HG03045 (cell line): ENCODE data around the gene FUT8.
"Not testable (repeated sequence)": the region's sequence is repeated elsewhere in the genome, so short reads cannot be mapped to it uniquely, and the experiment has no call there.

Experiments
- ATAC-seq: cut with Tn5 transposase; IDR thresholded peaks from one replicate; pipeline ENCODE4 v1.9.1; 2021; ENCODE audit warnings: mild to moderate bottlenecking, moderate library complexity; ENCODE audit not compliant: unreplicated experiment

FUT8 gene

GRCh38 chr14:65414961-65415589 lies 2.5 kb downstream of the FUT8 start:
- ATAC-seq: no peak

- no peak for ATAC-seq
Observed at GRCh38 chr14:65415613-65416012, 3.1 kb downstream of the FUT8 start.

GRCh38 chr14:65419593-65420252 lies 7.2 kb downstream of the FUT8 start:
- no peak for ATAC-seq

DNA sequence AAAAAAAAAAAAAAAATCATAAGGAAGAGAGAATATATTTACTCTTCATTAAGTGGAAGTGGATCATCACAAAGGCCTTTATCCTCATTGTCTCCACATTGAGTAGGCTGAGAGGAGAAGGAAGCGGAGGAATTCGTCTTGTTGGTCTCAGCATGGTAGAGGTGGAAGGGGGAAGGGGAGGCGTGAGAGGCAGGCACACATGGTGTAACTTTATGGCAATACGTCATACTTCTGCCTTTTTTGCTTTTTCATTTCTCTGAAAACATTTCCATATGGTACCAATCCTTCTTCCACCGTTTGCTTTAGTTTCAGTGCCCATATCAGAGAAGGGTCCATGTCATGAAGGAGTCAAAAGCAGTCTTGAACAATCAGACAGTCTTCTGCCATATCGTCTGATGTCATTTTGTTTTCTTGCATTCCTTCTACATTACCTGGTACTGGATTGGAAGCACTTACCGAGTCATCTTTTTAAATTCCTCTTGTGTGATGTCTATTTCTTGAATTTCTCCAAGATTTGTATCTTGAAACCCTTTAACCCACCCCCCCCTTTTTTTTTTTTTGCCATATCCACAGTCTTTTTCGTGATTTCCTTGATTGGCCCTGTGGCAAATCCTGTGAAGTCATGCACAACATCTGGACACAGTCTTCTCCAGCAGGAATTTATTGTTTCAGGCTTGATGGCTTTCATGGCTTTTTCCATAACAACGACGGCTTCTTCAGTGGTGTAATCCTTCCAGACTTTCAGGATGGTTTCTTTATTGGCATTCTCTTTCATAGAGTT lies 8.9 kb downstream of the FUT8 start:
- no peak for ATAC-seq

DNA sequence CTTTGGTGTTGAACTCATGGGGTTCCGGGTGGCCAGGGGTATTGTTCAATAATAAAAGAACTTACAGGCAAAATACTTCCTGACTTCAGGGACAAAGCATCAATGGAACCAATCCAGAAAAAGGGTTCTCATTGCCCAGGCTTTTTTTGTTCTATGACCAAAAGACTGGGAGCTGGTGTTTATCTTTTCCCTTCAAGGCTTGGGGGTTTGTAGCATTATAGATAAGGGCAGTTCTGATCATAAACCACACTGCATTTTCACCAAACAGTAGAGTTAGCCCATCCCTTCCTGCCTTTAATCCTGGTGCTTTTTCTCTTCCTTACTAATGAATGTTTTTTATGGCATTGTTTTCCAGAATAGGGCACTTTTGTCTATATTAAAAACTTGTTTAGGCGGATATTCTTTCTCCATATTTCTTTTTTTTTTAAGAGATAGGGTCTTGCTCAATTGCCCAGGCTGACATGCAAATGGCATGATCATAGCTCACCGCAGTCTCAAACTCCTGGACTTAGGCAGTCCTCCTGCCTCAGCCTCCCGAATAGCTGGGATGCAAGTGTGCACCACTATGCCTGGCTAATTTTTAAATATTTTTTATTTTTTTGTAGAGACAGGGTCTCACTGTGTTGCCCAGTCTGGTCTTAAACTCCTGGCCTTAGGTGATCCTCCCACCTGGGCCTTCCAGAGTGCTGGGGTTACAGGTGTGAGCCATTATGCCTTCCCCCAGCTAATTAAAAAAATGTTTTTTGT lies 9.7 kb downstream of the FUT8 start:
- ATAC-seq: no peak

DNA sequence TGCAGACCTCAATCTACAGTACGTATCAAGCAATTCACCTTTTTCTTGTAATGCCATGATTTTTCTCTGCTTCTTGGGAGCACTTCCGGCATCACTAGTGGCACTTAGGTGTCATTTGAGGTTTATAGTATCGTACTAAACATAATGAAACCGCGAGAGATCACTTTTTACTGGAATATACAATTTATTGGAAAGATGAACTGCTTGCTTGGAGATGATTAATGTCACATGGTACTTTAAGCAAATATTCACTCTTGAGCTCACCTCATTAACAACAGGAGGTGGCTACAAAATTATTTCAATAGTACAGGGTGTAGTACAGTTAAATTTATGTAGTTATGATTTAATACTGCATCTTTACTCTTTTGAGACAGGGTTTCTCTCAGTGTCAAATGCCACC lies 11.5 kb downstream of the FUT8 start:
- ATAC-seq: no peak

GRCh38 chr14:65424531-65424930 lies 12.0 kb downstream of the FUT8 start:
- ATAC-seq: no peak

GRCh38 chr14:65425885-65426284 lies 13.4 kb downstream of the FUT8 start:
- no peak for ATAC-seq

DNA sequence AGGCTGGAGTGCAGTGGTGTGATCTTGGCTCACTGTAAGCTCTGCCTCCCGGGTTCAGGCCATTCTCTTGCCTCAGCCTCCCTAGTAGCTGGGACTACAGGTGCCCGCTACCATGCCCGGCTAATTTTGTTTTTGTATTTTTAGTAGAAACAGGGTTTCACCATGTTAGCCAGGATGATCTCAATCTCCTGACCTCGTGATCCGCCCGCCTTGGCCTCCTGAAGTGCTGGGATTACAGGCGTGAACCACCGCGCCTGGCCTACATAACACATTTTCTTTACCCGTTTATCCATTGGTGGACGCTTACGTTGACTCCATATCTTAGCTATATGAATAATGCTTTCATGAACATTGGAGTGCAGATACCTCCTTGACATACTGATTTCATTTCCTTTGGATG lies 14.4 kb downstream of the FUT8 start:
- not testable (repeated sequence) for ATAC-seq

GRCh38 chr14:65428691-65429090 lies 16.2 kb downstream of the FUT8 start:
- no peak for ATAC-seq

GRCh38 chr14:65429757-65430156 lies 17.2 kb downstream of the FUT8 start:
- ATAC-seq: no peak

- ATAC-seq: no peak
Observed at GRCh38 chr14:65431245-65431644, 18.7 kb downstream of the FUT8 start.

- ATAC-seq: no peak
Observed at GRCh38 chr14:65431951-65432350, 19.4 kb downstream of the FUT8 start.

DNA sequence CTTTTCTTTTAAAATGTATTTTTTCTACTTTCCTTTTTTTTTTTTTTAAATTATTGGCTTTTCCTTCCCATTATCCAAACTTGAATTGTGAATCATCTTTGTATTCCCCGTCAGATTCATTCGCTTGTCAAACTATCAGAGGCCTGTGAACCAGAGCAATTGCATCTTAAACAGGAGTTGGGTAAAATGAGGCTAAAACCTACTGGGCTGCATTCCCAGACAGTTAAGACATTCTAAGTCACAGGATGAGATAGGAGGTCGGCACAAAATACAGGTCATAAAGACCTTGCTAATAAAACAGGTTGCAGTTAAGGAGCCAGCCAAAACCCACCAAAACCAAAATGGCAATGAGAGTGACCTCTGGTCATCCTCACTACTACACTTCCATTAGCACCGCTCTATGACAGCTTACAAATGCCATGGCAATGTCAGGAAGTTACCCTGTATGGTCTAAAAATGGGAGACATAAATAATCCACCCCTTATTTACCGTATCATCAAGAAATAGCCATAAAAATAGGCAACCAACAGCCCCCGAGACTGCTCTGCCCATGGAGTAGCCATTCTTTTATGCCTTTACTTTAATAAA lies 19.9 kb downstream of the FUT8 start:
- ATAC-seq: no peak

DNA sequence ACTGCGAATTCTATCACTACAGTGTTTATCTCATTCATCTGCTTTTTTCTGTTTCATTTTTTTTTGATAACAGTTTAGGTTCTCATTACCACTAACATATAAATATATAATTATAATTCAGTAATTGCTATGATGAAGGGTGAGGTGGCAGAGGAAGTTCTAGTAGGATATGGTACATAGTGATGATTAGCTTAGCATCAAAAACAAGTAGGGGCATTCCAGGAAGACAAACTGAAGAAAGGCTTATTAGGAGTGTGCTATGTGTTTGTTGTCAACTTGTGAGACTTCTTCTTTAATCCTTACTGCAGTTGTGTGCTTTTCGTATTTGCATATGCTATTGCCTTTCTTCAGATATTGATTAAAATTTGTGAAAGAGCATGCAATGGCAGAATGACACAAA lies 20.6 kb downstream of the FUT8 start:
- ATAC-seq: no peak

- no peak for ATAC-seq
Observed at GRCh38 chr14:65433646-65434045, 21.1 kb downstream of the FUT8 start.

GRCh38 chr14:65434216-65434850 lies 21.8 kb downstream of the FUT8 start:
- no peak for ATAC-seq

- ATAC-seq: no peak
Observed at GRCh38 chr14:65438266-65438933, 25.9 kb downstream of the FUT8 start.

DNA sequence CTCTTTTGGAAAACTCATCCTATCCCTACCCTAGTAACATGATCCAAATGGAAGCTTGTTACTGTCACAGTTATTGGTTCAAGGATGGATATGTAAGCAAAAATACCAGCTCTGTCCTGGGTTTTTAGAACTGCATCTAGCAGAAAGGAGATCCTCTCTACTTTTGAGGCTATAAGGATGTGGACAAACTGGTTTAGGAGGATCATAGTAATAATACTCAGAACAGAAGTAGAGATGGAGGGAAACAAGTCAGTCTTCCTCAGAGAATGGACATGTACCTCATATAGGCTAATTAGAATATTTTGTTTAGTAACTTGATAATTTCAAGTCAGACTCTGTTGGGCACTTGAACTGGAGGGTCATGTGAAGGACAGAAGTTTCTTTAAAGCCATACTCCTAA lies 26.6 kb downstream of the FUT8 start:
- no peak for ATAC-seq

- no peak for ATAC-seq
Observed at GRCh38 chr14:65440230-65440629, 27.7 kb downstream of the FUT8 start.
